ENCODE results near the gene TSPO. TPM values are rescaled to one million over a fixed set of nuclear protein-coding genes. Genes with fewer than 3 reads are reported as not detected.
"Not testable (repeated sequence)": the region's sequence is repeated elsewhere in the genome, so short reads cannot be mapped to it uniquely, and the experiment has no call there.

TSPO gene
- total RNA-seq (2014; rRNA removed; shearing (Covaris generic)) (760 and 970 TPM in 2 replicates), polyA plus RNA-seq (2016; fragmentation: Nextera tagmentation; extraction: Ambion mirVana) (896 and 938 TPM in 2 replicates)

- Histone ChIP-seq H3K4me2 (ENCODE audit: unreplicated experiment) (peak within 1 kb of the TSS; percentile 97), H3K9me3 (ENCODE audit: low read depth) (no peaks in the 10 kb centered on the region)
- WGBS, 2 experiments (ENCODE audit: low coverage in 1 of 2, low lambda C conversion rate in 2 of 2, missing lambda C conversion rate in 2 of 2), result 2% methylated on average over 48 to 59 of the region's 75 CpGs
These were observed at the start of gene TSPO for GRCh38 chr22:43151251-43152002. TSS of gene TSPO (plus strand) at chr22:43151559. CDS start at chr22:43159239, 7,680 bp downstream.

GRCh38 chr22:43104056-43104625 lies 47.2 kb upstream of the TSPO start:
- H3K4me3 ChIP-seq; H2AFZ ChIP-seq; DNase-seq; H3K9me3 ChIP-seq (ENCODE audit: low read depth); in situ Hi-C loops (cut with MboI); H3K4me1 ChIP-seq (ENCODE audit: insufficient read depth); H3K36me3 ChIP-seq (ENCODE audit: low read depth); H3K27ac ChIP-seq; H3K9ac ChIP-seq; H3F3A ChIP-seq (ENCODE audit: insufficient read depth); H3K4me2 ChIP-seq (ENCODE audit: unreplicated experiment); H3K27me3 ChIP-seq (replicated peaks; ENCODE audit: insufficient read depth); H3K9me2 ChIP-seq (ENCODE audit: insufficient read depth); H4K20me1 ChIP-seq (ENCODE audit: insufficient read depth); H3K79me2 ChIP-seq (ENCODE audit: insufficient read depth): not testable (repeated sequence)
- 67 to 70% methylated on average over 15 of the region's 15 CpGs for WGBS, 2 experiments (ENCODE audit: low coverage in 1 of 2, low lambda C conversion rate in 2 of 2, missing lambda C conversion rate in 2 of 2)

More at GRCh38 chr22:43151251-43152002, at the start of gene TSPO:
- Histone ChIP-seq H3K79me2 (ENCODE audit: insufficient read depth) (peaks cover 50% of the 10 kb centered on the region), H3K27ac (peak within 1 kb of the TSS; percentile 88), H3K36me3 (ENCODE audit: low read depth) (no peaks in the 10 kb centered on the region), H3K9ac (peak within 1 kb of the TSS; percentile 94), H3F3A (ENCODE audit: insufficient read depth) (no peaks in the 10 kb centered on the region), H4K20me1 (ENCODE audit: insufficient read depth) (0 out of 2 replicates have a peak, but pooled peaks cover 5% of the 10 kb centered on the region), H3K4me3 (peak within 1 kb of the TSS; percentile 97), H2AFZ (peak within 1 kb of the TSS; percentile 78), H3K27me3 (replicated peaks; ENCODE audit: insufficient read depth) (no peaks in the 10 kb centered on the region), H3K9me2 (ENCODE audit: insufficient read depth) (no peaks in the 10 kb centered on the region), H3K4me1 (ENCODE audit: insufficient read depth) (peaks cover 15% of the 10 kb centered on the region; the same call in 1 of the 2 replicates)
- in situ Hi-C loops (cut with MboI), result no loop called here
- DNase-seq, result peak; percentile 82
- no peak for TF ChIP-seq EZH2phosphoT487 (IDR thresholded peaks at IDR 0.05; ENCODE audit: insufficient read depth, low read depth)
- no peak for TF ChIP-seq EZH2 (IDR thresholded peaks at IDR 0.05; ENCODE audit: insufficient read depth, poor library complexity, severe bottlenecking)

GRCh38 chr22:43104950-43105349 lies 46.4 kb upstream of the TSPO start:
- H3F3A ChIP-seq (ENCODE audit: insufficient read depth); H3K79me2 ChIP-seq (ENCODE audit: insufficient read depth); DNase-seq; H4K20me1 ChIP-seq (ENCODE audit: insufficient read depth); H3K9me3 ChIP-seq (ENCODE audit: low read depth); H3K36me3 ChIP-seq (ENCODE audit: low read depth); H3K27ac ChIP-seq; H3K4me2 ChIP-seq (ENCODE audit: unreplicated experiment); in situ Hi-C loops (cut with MboI); H3K4me1 ChIP-seq (ENCODE audit: insufficient read depth); H2AFZ ChIP-seq; H3K27me3 ChIP-seq (replicated peaks; ENCODE audit: insufficient read depth); H3K9ac ChIP-seq; H3K9me2 ChIP-seq (ENCODE audit: insufficient read depth); H3K4me3 ChIP-seq: not testable (repeated sequence)
- WGBS, 2 experiments (ENCODE audit: low coverage in 1 of 2, low lambda C conversion rate in 2 of 2, missing lambda C conversion rate in 2 of 2), result 94% methylated on average over 3 of the region's 3 CpGs

GRCh38 chr22:43106302-43106701 lies 45.1 kb upstream of the TSPO start:
- no peak overlapping the region for H3K9ac ChIP-seq
- H3K27ac ChIP-seq, result no peak overlapping the region
- no peak overlapping the region for H2AFZ ChIP-seq
- H3K9me3 ChIP-seq (ENCODE audit: low read depth), result no peaks in the 10 kb centered on the region
- no peak for DNase-seq
- no peaks in the 10 kb centered on the region for H3K79me2 ChIP-seq (ENCODE audit: insufficient read depth)
- 69 to 70% methylated on average over 8 of the region's 8 CpGs for WGBS, 2 experiments (ENCODE audit: low coverage in 1 of 2, low lambda C conversion rate in 2 of 2, missing lambda C conversion rate in 2 of 2)
- H3K4me3 ChIP-seq, result no peak overlapping the region
- no peaks in the 10 kb centered on the region for H4K20me1 ChIP-seq (ENCODE audit: insufficient read depth)
- H3F3A ChIP-seq (ENCODE audit: insufficient read depth), result no peaks in the 10 kb centered on the region
- in situ Hi-C loops (cut with MboI), result no loop called here
- H3K9me2 ChIP-seq (ENCODE audit: insufficient read depth), result no peaks in the 10 kb centered on the region
- TF ChIP-seq EZH2 (IDR thresholded peaks at IDR 0.05; ENCODE audit: insufficient read depth, poor library complexity, severe bottlenecking) (no peak), EZH2phosphoT487 (IDR thresholded peaks at IDR 0.05; ENCODE audit: insufficient read depth, low read depth) (no peak)
- H3K27me3 ChIP-seq (replicated peaks; ENCODE audit: insufficient read depth), result peaks cover 15% of the 10 kb centered on the region
- H3K4me2 ChIP-seq (ENCODE audit: unreplicated experiment), result no peak overlapping the region
- no peaks in the 10 kb centered on the region for H3K36me3 ChIP-seq (ENCODE audit: low read depth)
- no peaks in the 10 kb centered on the region for H3K4me1 ChIP-seq (ENCODE audit: insufficient read depth)

Measured in GM23248 (cell line).